ES-I3 (cell line): ENCODE data around the gene RPS3.

Experiments
- H3K36me3 ChIP-seq: 2 replicates; pipeline ENCODE4 v1.6.1; 2013; ENCODE audit warnings: mild to moderate bottlenecking, low read length, control low read depth, moderate library complexity; ENCODE audit not compliant: insufficient read depth
- H3K4me1 ChIP-seq: 2 replicates; pipeline ENCODE4 v1.6.1; 2013; ENCODE audit warnings: mild to moderate bottlenecking, control low read depth, low read length; ENCODE audit not compliant: insufficient read depth
- H3K9ac ChIP-seq: 2 replicates; pipeline ENCODE4 v1.6.1; 2013; ENCODE audit warnings: low read depth, mild to moderate bottlenecking, low read length, moderate library complexity
- H3K9me3 ChIP-seq: 2 replicates; pipeline ENCODE4 v1.6.1; 2013; ENCODE audit warnings: mild to moderate bottlenecking, low read length, moderate library complexity; ENCODE audit not compliant: control insufficient read depth, insufficient read depth

The RPS3 gene

DNA sequence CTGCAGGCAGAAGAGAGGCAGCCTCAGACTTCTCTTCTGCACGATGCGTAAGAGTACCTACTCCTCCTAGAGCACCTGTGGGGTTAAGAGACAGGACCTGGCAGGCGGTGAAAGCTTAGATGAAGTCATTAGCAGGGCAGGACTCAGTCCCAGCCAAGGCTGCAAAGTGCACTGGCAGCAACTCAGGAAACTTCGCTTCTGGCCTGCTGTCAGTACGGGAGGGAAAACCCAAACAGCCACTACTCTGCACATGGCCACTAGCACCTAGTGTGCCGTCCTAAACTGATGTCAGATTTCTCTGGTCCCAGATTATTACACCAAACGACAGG, 42.5 kb downstream of the RPS3 start:
- Histone ChIP-seq H3K9ac (no peak overlapping the region), H3K9me3 (no peaks in the 10 kb centered on the region), H3K36me3 (no peaks in the 10 kb centered on the region), H3K4me1 (no peaks in the 10 kb centered on the region)

DNA sequence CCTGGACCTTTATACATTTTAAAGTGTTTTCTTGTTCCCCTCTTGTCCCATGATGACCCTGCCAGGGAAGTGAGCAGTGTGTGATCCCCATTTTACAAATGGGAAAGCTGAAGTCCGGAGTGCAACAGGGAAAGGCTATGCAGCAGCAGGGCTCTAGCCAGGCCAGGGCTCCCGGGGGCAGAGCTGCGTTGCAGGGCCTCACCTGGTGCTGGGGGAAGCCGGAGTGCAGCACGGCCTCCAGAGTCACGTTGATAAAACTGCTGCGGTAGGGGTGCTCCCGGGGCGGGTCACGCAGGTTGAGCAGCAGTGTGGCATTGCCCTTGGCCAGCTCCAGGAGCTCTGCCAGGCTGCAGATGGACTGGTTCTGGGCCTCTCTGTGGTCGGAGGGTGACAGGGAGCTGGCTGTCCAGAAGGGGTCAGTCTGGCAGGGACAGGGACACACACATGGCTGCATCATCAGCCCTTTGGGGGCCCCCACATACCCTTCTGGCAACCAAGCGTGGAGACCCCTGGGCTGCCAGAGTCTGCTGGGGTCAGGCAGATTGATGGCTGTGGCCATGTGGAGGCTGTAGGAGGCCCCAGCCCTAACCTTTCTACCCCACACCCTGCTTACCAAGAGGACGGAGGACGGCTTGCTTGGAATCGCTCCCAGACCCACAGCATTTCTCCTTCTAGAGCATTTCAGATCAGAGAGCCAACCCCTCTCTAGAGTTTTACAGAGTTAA, 43.0 kb downstream of the RPS3 start:
- Histone ChIP-seq H3K4me1 (no peaks in the 10 kb centered on the region), H3K9ac (no peak overlapping the region), H3K9me3 (no peaks in the 10 kb centered on the region), H3K36me3 (no peaks in the 10 kb centered on the region)

- Histone ChIP-seq H3K9ac (no peak overlapping the region), H3K36me3 (no peaks in the 10 kb centered on the region), H3K9me3 (no peaks in the 10 kb centered on the region), H3K4me1 (no peaks in the 10 kb centered on the region)
These were observed 43.7 kb downstream of the RPS3 start for GRCh38 chr11:75443043-75443442.

DNA sequence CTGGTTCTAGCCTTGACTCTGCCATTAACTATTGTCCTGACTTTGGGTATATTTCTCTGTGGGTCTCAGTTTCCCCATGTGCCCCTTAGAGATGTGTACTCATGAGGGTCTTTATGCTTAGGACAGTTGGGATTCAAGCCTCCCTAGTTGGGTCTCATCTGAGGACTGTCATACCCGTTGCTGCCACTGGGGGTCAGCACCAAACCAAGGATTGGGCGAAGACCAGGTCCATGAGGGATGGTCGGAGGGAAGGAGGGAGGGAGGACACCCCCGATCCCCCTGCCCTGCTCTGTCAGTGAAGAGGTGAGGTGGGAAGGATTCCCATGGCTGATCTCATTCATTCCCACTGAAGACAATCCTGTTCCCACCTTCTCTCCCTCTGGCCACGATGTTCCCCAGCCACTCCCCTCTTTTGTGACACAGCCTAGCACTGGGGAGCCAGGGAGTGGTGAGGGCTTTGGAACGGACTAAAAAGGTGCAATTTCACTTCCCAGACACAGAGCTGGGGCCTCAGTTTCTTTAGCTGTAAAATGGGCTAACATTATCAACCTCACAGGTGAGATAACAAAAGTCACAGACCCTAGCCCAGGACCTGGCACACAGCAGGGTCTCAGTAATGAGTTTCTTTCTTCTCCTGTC, 46.1 kb downstream of the RPS3 start:
- Histone ChIP-seq H3K9me3 (no peaks in the 10 kb centered on the region), H3K4me1 (no peaks in the 10 kb centered on the region), H3K9ac (no peak overlapping the region), H3K36me3 (no peaks in the 10 kb centered on the region)

DNA sequence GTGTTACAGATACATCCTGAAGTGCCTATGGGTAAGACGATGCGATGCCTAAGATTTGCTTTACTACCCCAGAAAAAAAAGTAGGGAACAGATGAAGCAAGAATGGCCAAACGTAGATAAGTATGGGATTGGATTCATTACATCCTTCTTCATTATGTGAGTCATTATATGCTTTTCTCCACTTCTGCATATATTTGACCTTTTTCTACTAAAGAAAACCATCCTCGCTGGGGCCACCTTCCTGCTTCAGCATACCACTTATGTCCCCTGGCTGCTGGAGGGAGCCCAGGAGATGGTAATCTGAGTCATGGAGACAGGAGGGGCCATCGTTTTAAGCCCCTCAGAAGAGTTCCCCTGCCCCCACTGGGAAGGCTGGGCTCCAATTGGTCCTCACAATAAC, 48.1 kb downstream of the RPS3 start:
- peaks cover 3% of the 10 kb centered on the region; the same call in 1 of the 2 replicates for H3K36me3 ChIP-seq
- no peaks in the 10 kb centered on the region for H3K4me1 ChIP-seq
- no peaks in the 10 kb centered on the region for H3K9me3 ChIP-seq
- H3K9ac ChIP-seq, result no peak overlapping the region

DNA sequence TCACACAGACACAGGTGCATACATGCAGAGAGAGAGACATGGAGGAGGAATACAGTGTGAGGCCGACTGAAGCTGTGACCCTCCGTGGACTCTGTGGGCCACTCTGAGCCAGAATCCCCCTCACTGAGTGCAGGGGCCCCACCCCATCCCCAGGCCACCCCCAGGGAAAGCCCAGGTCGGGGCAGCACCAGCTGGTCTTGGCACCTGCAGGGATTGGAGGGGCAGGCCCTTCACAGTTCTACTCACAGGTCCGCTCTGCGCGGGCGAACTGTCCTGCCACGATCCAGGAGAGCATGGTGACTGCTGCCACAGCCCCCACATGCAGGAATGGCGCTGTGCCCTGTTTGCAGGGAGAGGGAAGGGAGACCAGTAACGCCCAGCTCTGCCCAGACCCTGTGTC, 50.0 kb downstream of the RPS3 start:
- no peaks in the 10 kb centered on the region for H3K9me3 ChIP-seq
- peaks cover 6% of the 10 kb centered on the region; the same call in 1 of the 2 replicates for H3K36me3 ChIP-seq
- H3K9ac ChIP-seq, result no peak overlapping the region

DNA sequence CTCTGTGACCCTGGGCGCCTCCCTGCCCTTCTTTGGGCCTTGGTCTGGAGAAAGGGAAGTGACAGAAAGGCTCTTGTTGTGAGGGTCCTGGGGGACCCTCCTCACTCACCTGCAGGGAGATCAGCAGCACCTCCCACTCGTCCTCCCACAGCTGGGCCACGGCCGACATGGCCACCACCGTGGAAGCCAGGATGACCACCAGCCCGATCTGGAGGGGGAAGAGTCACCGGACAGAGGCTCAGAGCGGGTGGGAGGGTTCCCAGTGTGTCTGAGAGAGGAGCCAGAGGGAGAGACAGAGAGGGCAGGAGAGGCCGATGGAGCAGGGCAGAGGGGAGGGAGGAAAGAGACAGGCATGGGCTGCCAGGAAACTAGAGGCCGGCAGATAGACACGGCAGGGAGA, 50.5 kb downstream of the RPS3 start:
- Histone ChIP-seq H3K36me3 (peaks cover 6% of the 10 kb centered on the region; the same call in 1 of the 2 replicates), H3K4me1 (no peaks in the 10 kb centered on the region), H3K9me3 (no peaks in the 10 kb centered on the region), H3K9ac (no peak overlapping the region)

More for the DNA sequence above, 50.0 kb downstream of the RPS3 start:
- no peaks in the 10 kb centered on the region for H3K4me1 ChIP-seq

DNA sequence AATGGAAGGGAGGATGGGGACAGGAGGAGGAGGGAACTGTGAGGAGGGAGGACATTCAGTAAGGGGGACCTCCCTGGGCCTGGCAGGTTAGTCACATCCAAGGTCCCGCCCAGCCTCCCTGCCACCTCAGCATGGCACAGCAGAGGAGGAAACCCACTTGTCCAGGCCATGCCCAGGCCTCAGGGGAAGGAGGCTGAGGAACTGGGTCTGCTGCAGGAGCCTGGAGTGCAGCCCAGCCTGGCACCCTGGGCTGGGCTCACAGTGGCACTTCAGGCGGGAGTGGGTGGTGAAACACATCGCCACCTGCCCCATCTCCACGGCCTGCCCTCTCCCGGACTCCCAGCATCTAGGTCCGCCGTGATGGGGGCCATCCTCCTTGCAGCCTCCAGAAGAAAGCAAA, 50.9 kb downstream of the RPS3 start:
- H3K9ac ChIP-seq, result no peak overlapping the region
- H3K9me3 ChIP-seq, result no peaks in the 10 kb centered on the region

GRCh38 chr11:75450826-75451821, 51.8 kb downstream of the RPS3 start:
- no peaks in the 10 kb centered on the region for H3K9me3 ChIP-seq
- H3K36me3 ChIP-seq, result peaks cover 6% of the 10 kb centered on the region; the same call in 1 of the 2 replicates
- H3K4me1 ChIP-seq, result no peaks in the 10 kb centered on the region
- H3K9ac ChIP-seq, result no peak overlapping the region

More for the DNA sequence above, 50.9 kb downstream of the RPS3 start:
- peaks cover 6% of the 10 kb centered on the region; the same call in 1 of the 2 replicates for H3K36me3 ChIP-seq
- H3K4me1 ChIP-seq, result no peaks in the 10 kb centered on the region

DNA sequence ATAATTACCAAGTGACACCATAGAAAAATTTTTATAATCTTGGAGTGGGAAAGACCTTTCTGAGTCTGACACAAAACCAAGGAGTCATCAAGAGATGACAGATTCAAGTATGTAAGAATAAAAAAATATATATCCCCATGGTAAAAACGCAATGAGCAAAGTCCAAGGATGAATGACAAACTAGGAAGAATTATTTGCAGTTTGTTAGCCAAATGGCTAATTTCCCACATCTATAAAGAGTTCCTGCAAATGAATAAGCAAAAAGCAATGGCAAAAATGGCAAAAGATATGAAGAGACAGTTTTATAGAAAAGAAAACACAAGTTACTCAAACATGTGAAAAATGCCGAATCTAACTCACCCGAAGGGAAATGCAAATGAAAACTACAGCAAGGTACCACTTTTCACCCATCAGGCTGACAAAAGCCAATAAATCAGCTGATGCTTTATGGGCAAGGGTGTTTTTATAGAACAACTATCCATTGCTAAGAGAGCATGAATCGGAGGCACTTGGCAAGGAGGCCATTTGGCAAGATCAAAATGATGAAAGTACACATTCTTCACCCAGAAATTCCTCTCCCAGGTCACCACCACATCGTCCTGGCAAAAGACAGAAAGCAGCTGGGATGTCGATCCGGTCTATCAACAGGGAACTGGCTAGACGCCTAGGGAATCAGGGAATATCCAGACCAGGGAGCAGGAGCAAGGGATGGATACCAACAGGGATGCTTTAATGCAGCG, 54.8 kb downstream of the RPS3 start:
- no peak overlapping the region for H3K9ac ChIP-seq
- H3K36me3 ChIP-seq, result peaks cover 6% of the 10 kb centered on the region; the same call in 1 of the 2 replicates
- no peaks in the 10 kb centered on the region for H3K9me3 ChIP-seq
- H3K4me1 ChIP-seq, result no peaks in the 10 kb centered on the region

- H3K9ac ChIP-seq, result no peak overlapping the region
- no peaks in the 10 kb centered on the region for H3K9me3 ChIP-seq
- no peaks in the 10 kb centered on the region for H3K4me1 ChIP-seq
- peaks cover 6% of the 10 kb centered on the region; the same call in 1 of the 2 replicates for H3K36me3 ChIP-seq
These were observed 55.7 kb downstream of the RPS3 start for GRCh38 chr11:75454987-75455386.
